H1 (cell line): ENCODE results near the gene ABHD12B.

Experiments
- ATF2 ChIP-seq: IDR thresholded peaks from 2 replicates; pipeline ENCODE4 v1.6.1; 2012; ENCODE audit warnings: low read length, inconsistent platforms
- CEBPB ChIP-seq: IDR thresholded peaks from 2 replicates; pipeline ENCODE4 v1.6.1; 2012; ENCODE audit warnings: low read depth, low read length
- CTCF ChIP-seq, 3 experiments: IDR thresholded peaks; 1 replicate in 2 of 3; 2 replicates in 1 of 3; pipeline versions ENCODE4 v1.5.1 to v1.6.1; 2011; ENCODE audit warnings: low read length in 3 of 3, mild to moderate bottlenecking in 3 of 3, inconsistent platforms in 2 of 3, low read depth in 1 of 3, moderate library complexity in 1 of 3; ENCODE audit not compliant: insufficient read depth in 1 of 3; ENCODE audit errors: control extremely low read depth in 1 of 3
- EP300 ChIP-seq, 2 experiments: IDR thresholded peaks; 1 replicate in 1 of 2; 2 replicates in 1 of 2; pipeline ENCODE4 v1.6.1; 2011 to 2012; ENCODE audit warnings: low read depth in 2 of 2, low read length in 2 of 2, mild to moderate bottlenecking in 2 of 2, borderline replicate concordance in 1 of 2, inconsistent platforms in 1 of 2, moderate library complexity in 1 of 2
- FOSL1 ChIP-seq: IDR thresholded peaks from 2 replicates; pipeline ENCODE4 v1.6.1; 2011; ENCODE audit warnings: mild to moderate bottlenecking, low read depth, low read length, moderate library complexity; ENCODE audit not compliant: insufficient read depth
- POLR2A ChIP-seq, 2 experiments: IDR thresholded peaks; 1 replicate in 1 of 2; 2 replicates in 1 of 2; pipeline ENCODE4 v1.6.1; 2011; ENCODE audit warnings: low read depth in 2 of 2, low read length in 2 of 2, mild to moderate bottlenecking in 2 of 2; ENCODE audit errors: control extremely low read depth in 1 of 2
- POLR2AphosphoS5 ChIP-seq: IDR thresholded peaks from 2 replicates; pipeline ENCODE4 v1.6.1; 2011; ENCODE audit warnings: low read depth, low read length
- RNF2 ChIP-seq: fragments of 200-900, 300-1000 bp; sonication (generic); IDR thresholded peaks from 2 replicates; pipeline ENCODE4 v1.7.1; 2016; ENCODE audit warnings: borderline replicate concordance, low read depth, mild to moderate bottlenecking, antibody characterized with exemption, low read length; ENCODE audit not compliant: poor library complexity, severe bottlenecking; ENCODE audit errors: missing control alignments
- SRF ChIP-seq: IDR thresholded peaks from 2 replicates; pipeline ENCODE4 v1.6.1; 2011; ENCODE audit warnings: mild to moderate bottlenecking, low read depth, low read length, moderate library complexity
- TAF1 ChIP-seq: IDR thresholded peaks from 2 replicates; pipeline ENCODE4 v1.6.1; 2011; ENCODE audit warnings: mild to moderate bottlenecking, low read depth, low read length
- TBP ChIP-seq: IDR thresholded peaks from 2 replicates; pipeline ENCODE4 v1.6.1; 2011; ENCODE audit warnings: low read depth, low read length, improper control_type of control experiment

GRCh38 chr14:50836515-50836914 is 35.3 kb upstream of the ABHD12B start:
- TF ChIP-seq CEBPB, result no peak
- no peak for TF ChIP-seq TAF1
- TF ChIP-seq CTCF (IDR thresholded peaks at IDR 0.05; ENCODE audit: control extremely low read depth in 1 of 3, insufficient read depth in 1 of 3, low read depth in 1 of 3, low read length in 3 of 3), result no peak
- no peak for TF ChIP-seq EP300 (IDR thresholded peaks at IDR 0.05; ENCODE audit: borderline replicate concordance in 1 of 2, low read depth in 2 of 2, low read length in 2 of 2)
- no peak for TF ChIP-seq ATF2
- no peak for TF ChIP-seq POLR2A (IDR thresholded peaks at IDR 0.05; ENCODE audit: control extremely low read depth in 1 of 2, low read depth in 2 of 2, low read length in 2 of 2)
- TF ChIP-seq SRF, result no peak
- TF ChIP-seq RNF2, result no peak
- no peak for TF ChIP-seq TBP
- no peak for TF ChIP-seq FOSL1
- TF ChIP-seq POLR2AphosphoS5, result no peak
